ENCODE data around the gene ESF1.

ESF1 gene

DNA sequence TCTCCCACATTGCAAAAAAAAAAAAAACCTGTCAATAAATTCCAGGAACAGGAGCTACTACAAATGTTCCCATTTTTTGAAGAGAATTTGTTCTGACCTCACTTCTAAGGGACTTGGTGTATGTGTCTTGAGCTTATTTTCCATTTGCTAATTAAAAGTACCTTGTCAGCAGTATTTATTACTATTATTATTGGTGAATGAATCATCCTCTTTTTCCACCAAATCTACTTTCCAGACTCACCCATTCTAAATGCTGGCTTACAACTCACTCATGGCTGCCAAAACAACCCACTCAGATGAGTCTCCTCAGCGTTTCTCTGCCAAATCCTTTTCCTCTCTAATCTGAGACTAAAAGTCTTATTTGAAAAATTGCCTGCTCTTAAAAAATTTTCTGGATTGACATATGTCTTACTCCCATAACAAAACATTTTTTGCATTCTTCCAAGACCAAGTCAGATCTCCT is 112.8 kb downstream of the ESF1 start:
- DNase-seq: no peak

DNA sequence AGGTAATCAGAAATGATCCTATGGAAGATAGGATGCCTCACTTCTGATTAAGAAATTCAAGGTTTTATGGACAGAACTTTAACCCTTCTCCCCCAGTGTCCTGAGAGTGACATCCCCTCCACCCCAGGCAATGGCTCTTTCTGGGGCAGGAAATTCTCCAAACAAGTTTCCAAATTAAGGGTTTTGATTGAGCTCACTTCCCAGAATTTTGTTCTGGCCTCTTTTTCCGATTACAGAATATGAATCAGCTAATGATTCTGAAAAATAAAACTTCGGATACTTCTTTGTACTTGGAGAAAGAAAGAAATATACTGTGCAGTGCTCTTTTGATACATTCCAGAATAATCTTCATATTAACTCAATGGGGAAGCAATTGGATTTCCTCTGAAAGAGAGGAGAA is 113.2 kb downstream of the ESF1 start:
- DNase-seq: no peak

DNA sequence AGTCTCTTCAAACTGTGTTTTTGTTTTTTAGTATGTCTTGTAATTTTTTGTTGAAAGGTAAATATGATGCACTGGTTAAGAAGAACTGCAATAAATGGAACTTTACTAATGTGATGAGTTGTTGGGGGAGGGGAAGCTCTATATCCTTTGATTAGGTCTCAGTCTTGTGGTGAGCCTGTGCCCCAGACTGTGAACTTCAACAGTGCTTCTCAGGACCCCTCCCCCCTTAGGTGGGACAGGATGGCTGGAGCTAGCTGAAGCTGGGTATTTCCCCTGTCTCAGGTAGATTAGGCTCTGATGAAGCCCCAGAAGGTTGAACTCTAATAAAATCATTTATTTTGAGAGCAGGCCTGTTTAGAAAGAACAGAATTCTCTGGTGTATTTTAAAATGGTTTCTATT is 114.6 kb downstream of the ESF1 start:
- DNase-seq: no peak

DNA sequence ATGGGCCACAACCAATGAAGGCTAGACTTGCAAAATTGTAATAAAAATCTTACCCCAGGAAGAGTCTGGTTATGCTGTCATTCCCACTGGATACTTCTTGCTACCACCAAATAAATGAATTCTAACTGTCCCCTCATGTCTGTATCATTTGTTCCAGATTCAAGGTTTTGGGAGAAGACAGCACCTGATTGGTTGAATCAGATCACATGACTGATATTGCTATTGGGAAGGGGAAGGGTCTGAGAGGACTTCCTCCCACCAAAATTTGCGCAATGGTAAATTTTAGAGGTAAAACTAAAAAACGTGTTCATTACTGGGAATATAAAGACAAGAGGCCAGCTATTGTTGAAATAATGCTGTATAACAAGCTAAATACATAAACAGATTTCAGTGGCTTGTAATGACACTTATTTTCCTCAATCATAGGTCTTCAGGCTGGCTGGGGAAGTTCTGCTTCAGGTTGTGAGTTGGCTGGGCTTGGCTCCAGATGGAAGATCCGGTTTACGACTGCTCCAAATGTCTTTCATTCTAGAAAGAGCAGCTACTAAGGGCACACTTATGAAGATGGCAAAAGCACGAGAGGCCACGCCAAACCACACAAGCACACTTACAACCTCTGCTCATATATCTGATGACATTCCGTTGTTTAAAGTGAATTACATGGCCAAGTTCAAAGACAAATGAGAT is 118.9 kb downstream of the ESF1 start:
- DNase-seq: no peak

Measured in NK-92 treated with Interleukin-12 subunit alpha and Interleukin-12 subunit beta, amount 100 ng/mL, for 24 hours (cell line).